PC-3 (cell line): ENCODE measurements around the gene CYREN. TPM values are rescaled to one million over a fixed set of nuclear protein-coding genes. Genes with fewer than 3 reads are reported as not detected.

Experiments used
- ATAC-seq: fragments of 200-7000 bp; cut with Tn5 transposase; 2 replicates; pipeline ENCODE4 v1.9.1; 2020; ENCODE audit warnings: mild to moderate bottlenecking, moderate library complexity
- BruUV-seq: library from RNA; stranded (reverse); fragments of 400-500 nt; replicated peaks from 2 replicates; lab custom pipeline; 2021; lab: Mats Ljungman, UMichigan
- CTCF ChIA-PET: fragments of 300-600 bp; sonication (Branson Sonifier 250); formaldehyde crosslinking; loops from one replicate; lab custom pipeline; 2022; ENCODE audit warnings: antibody characterized with exemption; lab: Charles Lee
- POLR2A ChIA-PET: fragments of 300-600 bp; sonication (Branson Sonifier 250); formaldehyde crosslinking; loops from one replicate; lab custom pipeline; 2022; ENCODE audit warnings: antibody characterized with exemption; ENCODE audit not compliant: unreplicated experiment; lab: Charles Lee
- DNase-seq: peaks from one replicate; pipeline ENCODE4 v3.0.0-alpha.2; 2015
- H2AFZ ChIP-seq: fragments of 300-600 bp; sonication (generic); 2 replicates; pipeline ENCODE4 v1.6.0; 2016; ENCODE audit warnings: antibody characterized with exemption, low read length
- H3F3A ChIP-seq: fragments of 300-600 bp; sonication (generic); one replicate; pipeline ENCODE4 v1.6.0; 2017; ENCODE audit warnings: antibody characterized with exemption, low read length, control low read depth, mild to moderate bottlenecking; ENCODE audit not compliant: unreplicated experiment
- H3K27ac ChIP-seq: fragments of 300-600 bp; sonication (generic); 2 replicates; pipeline ENCODE4 v1.5.1; 2016; ENCODE audit warnings: mild to moderate bottlenecking, low read length
- H3K27me3 ChIP-seq: fragments of 300-600 bp; sonication (generic); 2 replicates; pipeline ENCODE4 v1.6.1; 2016; ENCODE audit warnings: low read length, mixed read lengths
- H3K36me3 ChIP-seq: fragments of 300-600 bp; sonication (generic); 2 replicates; pipeline ENCODE4 v1.6.1; 2016; ENCODE audit warnings: low read depth, mixed run types, low read length, mixed read lengths
- H3K4me1 ChIP-seq: fragments of 300-600 bp; sonication (generic); 2 replicates; pipeline ENCODE4 v1.5.1; 2016; ENCODE audit warnings: low read length; ENCODE audit not compliant: insufficient read depth
- H3K4me2 ChIP-seq: fragments of 300-600 bp; sonication (generic); 2 replicates; pipeline ENCODE4 v1.6.0; 2016; ENCODE audit warnings: low read length
- H3K4me3 ChIP-seq: fragments of 300-600 bp; sonication (generic); 2 replicates; pipeline ENCODE4 v1.5.1; 2016; ENCODE audit warnings: mild to moderate bottlenecking, low read length, mixed read lengths
- H3K79me2 ChIP-seq: fragments of 300-600 bp; sonication (generic); 2 replicates; pipeline ENCODE4 v1.6.1; 2017; ENCODE audit warnings: low read length, mixed read lengths
- H3K9ac ChIP-seq: fragments of 300-600 bp; sonication (generic); 2 replicates; pipeline ENCODE4 v1.6.0; 2016; ENCODE audit warnings: mild to moderate bottlenecking, low read length
- H3K9me2 ChIP-seq: fragments of 300-600 bp; sonication (generic); replicated peaks from 2 replicates; pipeline ENCODE4 v1.6.1; 2016; ENCODE audit warnings: mixed run types, low read length, mixed read lengths
- H3K9me3 ChIP-seq: fragments of 300-600 bp; sonication (generic); 2 replicates; pipeline ENCODE4 v1.6.1; 2016; ENCODE audit warnings: low read length, mixed read lengths
- H4K20me1 ChIP-seq: fragments of 300-600 bp; sonication (generic); 2 replicates; pipeline ENCODE4 v1.6.1; 2016; ENCODE audit warnings: low read length, mixed read lengths
- EZH2 ChIP-seq: fragments of 300-600 bp; sonication (generic); IDR thresholded peaks from one replicate; pipeline ENCODE4 v1.6.1; 2017; ENCODE audit warnings: antibody characterized with exemption, mild to moderate bottlenecking, low read length; ENCODE audit not compliant: unreplicated experiment
- EZH2phosphoT487 ChIP-seq: fragments of 300-600 bp; sonication (generic); IDR thresholded peaks from 2 replicates; pipeline ENCODE4 v1.6.1; 2018; ENCODE audit warnings: mild to moderate bottlenecking, antibody characterized with exemption, low read length, borderline replicate concordance
- intact Hi-C: fragments of 100-400 bp; cut with micrococcal nuclease; formaldehyde crosslinking; loops from 2 replicates; pipeline ENCODE4 v1.9.0; 2023
- total RNA-seq: library from RNA; depleted of rRNA; stranded (reverse); fragments of >200 nt; gene quantifications from 2 replicates; pipeline ENCODE4 v1.2.3, GENCODE V29; 2014
- TF ChIP-seq, protein P1 (sequence below): fragments of 300-600 bp; sonication (generic); conservative IDR thresholded peaks from 2 replicates; pipeline ENCODE4 v1.5.1; 2017; ENCODE audit warnings: antibody characterized with exemption, low read depth, mild to moderate bottlenecking, low read length

The CYREN gene
- total RNA-seq, 1 experiment from 2014 or later = 48.2 TPM

DNA sequence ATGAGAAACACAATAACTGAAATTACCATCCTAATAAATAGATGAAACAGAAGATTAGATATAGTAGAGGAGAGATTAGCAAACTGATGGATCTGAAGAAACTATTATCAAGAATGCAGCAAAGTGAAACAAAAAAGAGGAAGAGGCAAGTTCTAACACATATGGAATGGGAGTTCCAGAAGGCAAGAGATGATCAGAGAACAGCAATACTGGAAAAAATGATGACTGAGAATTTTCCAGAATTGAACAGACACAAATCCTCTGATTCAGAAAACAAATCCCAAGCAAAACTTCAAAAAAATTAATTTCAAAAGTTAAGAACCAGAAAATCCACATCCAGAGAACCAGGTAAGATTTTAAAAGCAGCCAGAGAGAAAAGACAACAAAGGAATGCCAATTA is 20.2 kb upstream of the CYREN start:
- H3K9me3 ChIP-seq = no peaks in the 10 kb centered on the region
- ChIA-PET CTCF (no interaction called here), POLR2A (no interaction called here)
- intact Hi-C loops = no loop called here
- ATAC-seq = no peak
- H3K9ac ChIP-seq = no peak overlapping the region
- H3K27me3 ChIP-seq = no peaks in the 10 kb centered on the region
- H3K27ac ChIP-seq = no peak overlapping the region
- TF ChIP-seq EZH2 = no peak
- TF ChIP-seq, protein P1, sequence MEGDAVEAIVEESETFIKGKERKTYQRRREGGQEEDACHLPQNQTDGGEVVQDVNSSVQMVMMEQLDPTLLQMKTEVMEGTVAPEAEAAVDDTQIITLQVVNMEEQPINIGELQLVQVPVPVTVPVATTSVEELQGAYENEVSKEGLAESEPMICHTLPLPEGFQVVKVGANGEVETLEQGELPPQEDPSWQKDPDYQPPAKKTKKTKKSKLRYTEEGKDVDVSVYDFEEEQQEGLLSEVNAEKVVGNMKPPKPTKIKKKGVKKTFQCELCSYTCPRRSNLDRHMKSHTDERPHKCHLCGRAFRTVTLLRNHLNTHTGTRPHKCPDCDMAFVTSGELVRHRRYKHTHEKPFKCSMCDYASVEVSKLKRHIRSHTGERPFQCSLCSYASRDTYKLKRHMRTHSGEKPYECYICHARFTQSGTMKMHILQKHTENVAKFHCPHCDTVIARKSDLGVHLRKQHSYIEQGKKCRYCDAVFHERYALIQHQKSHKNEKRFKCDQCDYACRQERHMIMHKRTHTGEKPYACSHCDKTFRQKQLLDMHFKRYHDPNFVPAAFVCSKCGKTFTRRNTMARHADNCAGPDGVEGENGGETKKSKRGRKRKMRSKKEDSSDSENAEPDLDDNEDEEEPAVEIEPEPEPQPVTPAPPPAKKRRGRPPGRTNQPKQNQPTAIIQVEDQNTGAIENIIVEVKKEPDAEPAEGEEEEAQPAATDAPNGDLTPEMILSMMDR = no peak
- no peak for TF ChIP-seq EZH2phosphoT487
- BruUV-seq = no TSS peak
- no peak overlapping the region for H3K4me2 ChIP-seq
- no peaks in the 10 kb centered on the region for H3K4me1 ChIP-seq
- H3K36me3 ChIP-seq = no peaks in the 10 kb centered on the region
- H3K9me2 ChIP-seq = no peaks in the 10 kb centered on the region
- no peak for DNase-seq
- H3F3A ChIP-seq = no peaks in the 10 kb centered on the region
- H3K4me3 ChIP-seq = no peak overlapping the region
- H3K79me2 ChIP-seq = no peaks in the 10 kb centered on the region
- H4K20me1 ChIP-seq = no peaks in the 10 kb centered on the region
- H2AFZ ChIP-seq = no peak overlapping the region

DNA sequence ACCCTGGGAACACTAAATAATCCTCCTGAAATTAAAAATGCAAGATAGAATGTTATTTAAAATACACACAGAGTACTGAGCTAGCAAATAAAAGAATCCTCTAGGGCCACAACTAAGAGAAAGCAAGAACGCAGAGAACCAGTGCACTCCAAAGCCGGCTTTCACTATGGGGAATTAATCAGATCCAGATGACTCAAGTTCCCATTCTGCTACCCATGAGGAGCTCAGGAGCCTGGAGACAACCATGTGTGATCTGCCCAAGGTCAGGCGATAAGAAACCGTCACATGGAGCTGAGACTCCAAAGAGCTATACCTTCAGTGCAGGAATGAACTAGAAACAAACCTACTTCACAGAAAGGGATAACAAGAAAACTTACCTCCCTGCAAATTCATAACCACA is 19.5 kb upstream of the CYREN start:
- H3K79me2 ChIP-seq = no peaks in the 10 kb centered on the region
- ATAC-seq (no peak), DNase-seq (no peak)
- ChIA-PET CTCF (no interaction called here), POLR2A (no interaction called here)
- no peak overlapping the region for H3K4me2 ChIP-seq
- H3K36me3 ChIP-seq = no peaks in the 10 kb centered on the region
- TF ChIP-seq, protein P1 = no peak
- TF ChIP-seq EZH2phosphoT487 (no peak), EZH2 (no peak)
- H3K9ac ChIP-seq = no peak overlapping the region
- H3K9me3 ChIP-seq = no peaks in the 10 kb centered on the region
- H3K4me3 ChIP-seq = no peak overlapping the region
- no TSS peak for BruUV-seq
- intact Hi-C loops = no loop called here
- H3K27ac ChIP-seq = no peak overlapping the region
- H2AFZ ChIP-seq = no peak overlapping the region
- no peaks in the 10 kb centered on the region for H3F3A ChIP-seq
- H3K27me3 ChIP-seq = no peaks in the 10 kb centered on the region
- H3K9me2 ChIP-seq = no peaks in the 10 kb centered on the region
- H4K20me1 ChIP-seq = no peaks in the 10 kb centered on the region
- H3K4me1 ChIP-seq = no peaks in the 10 kb centered on the region

GRCh38 chr7:135189221-135189662 is 18.7 kb upstream of the CYREN start:
- Histone ChIP-seq H3K4me3 (no peak overlapping the region), H3F3A (no peaks in the 10 kb centered on the region), H2AFZ (no peak overlapping the region), H3K4me1 (no peaks in the 10 kb centered on the region), H4K20me1 (no peaks in the 10 kb centered on the region), H3K79me2 (no peaks in the 10 kb centered on the region), H3K27ac (no peak overlapping the region), H3K9ac (no peak overlapping the region), H3K36me3 (no peaks in the 10 kb centered on the region; the same call in 1 of the 2 replicates), H3K9me3 (no peaks in the 10 kb centered on the region), H3K4me2 (no peak overlapping the region), H3K9me2 (no peaks in the 10 kb centered on the region), H3K27me3 (no peaks in the 10 kb centered on the region)
- no peak for TF ChIP-seq EZH2phosphoT487
- TF ChIP-seq EZH2 = no peak
- TF ChIP-seq, protein P1 = no peak
- BruUV-seq = no TSS peak
- no peak for ATAC-seq
- POLR2A ChIA-PET = no interaction called here
- no peak for DNase-seq
- CTCF ChIA-PET = no interaction called here
- intact Hi-C loops = no loop called here
